Tibial nerve (tissue), 4 donors: ENCODE results near the gene SMYD3. TPM values are rescaled to one million over a fixed set of nuclear protein-coding genes. Genes with fewer than 3 reads are reported as not detected.

Experiments used
- DNase-seq, 2 donors: peaks; one replicate each; pipeline ENCODE4 v3.0.0-alpha.2; 2019; ENCODE audit warnings: low spot score in 2 of 2
- H3K27ac ChIP-seq, 4 donors: fragments of 200-600 bp; sonication (generic) in 3 of 4; one replicate each; pipeline ENCODE4 v1.5.1; 2017 to 2019; ENCODE audit warnings: mild to moderate bottlenecking in 1 of 4
- H3K27me3 ChIP-seq, 2 donors: fragments of 200-600 bp; sonication (generic) in 1 of 2; one replicate each; pipeline versions ENCODE4 v1.5.1 to v1.6.0; 2017 to 2019
- H3K36me3 ChIP-seq, 3 donors: fragments of 200-600 bp; sonication (generic); one replicate each; pipeline ENCODE4 v1.5.1; 2018 to 2019
- H3K4me1 ChIP-seq, 4 donors: fragments of 200-600 bp; sonication (generic) in 3 of 4; one replicate each; pipeline ENCODE4 v1.5.1; 2017 to 2019
- H3K4me3 ChIP-seq, 4 donors: fragments of 200-600 bp; sonication (generic) in 3 of 4; one replicate each; pipeline ENCODE4 v1.5.1; 2017 to 2019; ENCODE audit warnings: mild to moderate bottlenecking in 1 of 4, moderate library complexity in 1 of 4
- H3K9me3 ChIP-seq, 4 donors: fragments of 200-600 bp; sonication (generic) in 3 of 4; one replicate each; pipeline ENCODE4 v1.5.1; 2017 to 2019
- EP300 ChIP-seq, 2 donors: sonication (generic); formaldehyde crosslinking; IDR thresholded peaks; one replicate each; pipeline ENCODE4 v1.6.1; 2017; ENCODE audit warnings: antibody characterized with exemption in 2 of 2, mild to moderate bottlenecking in 1 of 2
- POLR2A ChIP-seq, 2 donors: fragments of 450-650 bp; IDR thresholded peaks; one replicate each; pipeline ENCODE4 v1.6.1; 2017; ENCODE audit warnings: antibody characterized with exemption in 2 of 2, mild to moderate bottlenecking in 2 of 2, moderate library complexity in 2 of 2
- WGBS, 2 donors: methylation state at CpG; one replicate each; pipeline ENCODE4 v1.1.5; 2018; 5-methylcytosine and 5-hydroxymethylcytosine counted together
- total RNA-seq, 4 donors: library from RNA; depleted of rRNA; stranded (reverse); fragments of >200 nt; gene quantifications; one replicate each; pipeline ENCODE4 v1.1.0, GENCODE V29; 2016
- TF ChIP-seq, protein P1 (sequence below), 5 experiments: fragments of 200-600 bp in 3 of 5; fragments of 450-650 bp in 2 of 5; sonication (generic) in 3 of 5; IDR thresholded peaks; one replicate each; pipeline ENCODE4 v1.5.1; 2016 to 2019; ENCODE audit warnings: antibody characterized with exemption in 5 of 5, mild to moderate bottlenecking in 3 of 5, moderate library complexity in 2 of 5

Gene SMYD3
- total RNA-seq, 4 donors from 2014 or later: 22.2 to 30.3 (median 27.0) TPM

DNA sequence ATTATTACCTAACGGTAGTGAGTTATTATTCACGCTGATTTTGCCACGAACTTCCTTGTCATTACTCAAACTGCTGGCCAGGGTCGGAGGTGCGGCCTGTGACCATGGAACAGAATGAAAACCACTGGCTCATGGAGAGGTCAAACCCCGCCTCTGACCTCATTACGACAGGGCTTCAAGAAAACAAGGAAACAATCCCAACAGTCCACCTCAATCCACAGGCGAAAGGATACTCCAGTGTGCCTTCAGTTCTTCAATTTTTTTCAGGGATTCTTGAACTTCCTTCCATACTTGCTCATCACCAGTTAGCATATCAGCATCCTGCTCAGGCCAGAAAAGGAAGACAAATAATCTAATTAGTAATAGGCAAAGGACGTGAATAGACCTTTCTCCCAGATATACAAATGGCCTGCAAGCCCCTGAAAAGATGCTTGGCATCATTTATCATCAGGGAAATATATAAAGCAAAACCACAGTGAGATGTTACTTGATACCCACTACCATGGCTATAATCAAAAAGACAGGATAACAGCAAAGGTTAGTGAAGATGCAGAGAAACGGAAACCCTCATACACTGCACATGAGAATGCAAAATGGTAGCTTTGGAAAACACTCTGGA, 643.4 kb downstream of the SMYD3 start:
- H3K4me1 ChIP-seq: peaks cover 0 to 12% (median 0%) of the 10 kb centered on the region in 4 donors
- H3K4me3 ChIP-seq: no peak overlapping the region
- H3K27ac ChIP-seq: no peak overlapping the region
- TF ChIP-seq POLR2A (IDR thresholded peaks at IDR 0.05) (no peak), EP300 (IDR thresholded peaks at IDR 0.05) (no peak)
- no peak for DNase-seq
- H3K36me3 ChIP-seq: no peaks in the 10 kb centered on the region
- WGBS, 2 donors: 81 to 83% methylated on average over 10 of the region's 10 CpGs
- H3K27me3 ChIP-seq: no peaks in the 10 kb centered on the region
- H3K9me3 ChIP-seq: no peaks in the 10 kb centered on the region

GRCh38 chr1:245862812-245863540, 644.1 kb downstream of the SMYD3 start:
- H3K27me3 ChIP-seq: no peaks in the 10 kb centered on the region
- H3K4me1 ChIP-seq: peaks cover 0 to 12% (median 0%) of the 10 kb centered on the region in 4 donors
- no peak for DNase-seq
- no peak overlapping the region for H3K27ac ChIP-seq
- TF ChIP-seq EP300 (IDR thresholded peaks at IDR 0.05): no peak
- H3K4me3 ChIP-seq: no peak overlapping the region
- 85 to 93% methylated on average over 6 of the region's 6 CpGs for WGBS, 2 donors
- no peaks in the 10 kb centered on the region for H3K9me3 ChIP-seq
- no peaks in the 10 kb centered on the region for H3K36me3 ChIP-seq

- TF ChIP-seq EP300 (IDR thresholded peaks at IDR 0.05): peak in 1 of 2 donors; percentile 8
- TF ChIP-seq, protein P1, sequence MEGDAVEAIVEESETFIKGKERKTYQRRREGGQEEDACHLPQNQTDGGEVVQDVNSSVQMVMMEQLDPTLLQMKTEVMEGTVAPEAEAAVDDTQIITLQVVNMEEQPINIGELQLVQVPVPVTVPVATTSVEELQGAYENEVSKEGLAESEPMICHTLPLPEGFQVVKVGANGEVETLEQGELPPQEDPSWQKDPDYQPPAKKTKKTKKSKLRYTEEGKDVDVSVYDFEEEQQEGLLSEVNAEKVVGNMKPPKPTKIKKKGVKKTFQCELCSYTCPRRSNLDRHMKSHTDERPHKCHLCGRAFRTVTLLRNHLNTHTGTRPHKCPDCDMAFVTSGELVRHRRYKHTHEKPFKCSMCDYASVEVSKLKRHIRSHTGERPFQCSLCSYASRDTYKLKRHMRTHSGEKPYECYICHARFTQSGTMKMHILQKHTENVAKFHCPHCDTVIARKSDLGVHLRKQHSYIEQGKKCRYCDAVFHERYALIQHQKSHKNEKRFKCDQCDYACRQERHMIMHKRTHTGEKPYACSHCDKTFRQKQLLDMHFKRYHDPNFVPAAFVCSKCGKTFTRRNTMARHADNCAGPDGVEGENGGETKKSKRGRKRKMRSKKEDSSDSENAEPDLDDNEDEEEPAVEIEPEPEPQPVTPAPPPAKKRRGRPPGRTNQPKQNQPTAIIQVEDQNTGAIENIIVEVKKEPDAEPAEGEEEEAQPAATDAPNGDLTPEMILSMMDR (IDR thresholded peaks at IDR 0.05): no peak
- Histone ChIP-seq H3K4me3 (no peak overlapping the region), H3K4me1 (peaks cover 0 to 12% (median 0%) of the 10 kb centered on the region in 4 donors), H3K27ac (no peak overlapping the region), H3K36me3 (no peaks in the 10 kb centered on the region), H3K27me3 (no peaks in the 10 kb centered on the region), H3K9me3 (no peaks in the 10 kb centered on the region)
- WGBS, 2 donors: 52 to 57% methylated on average over 8 of the region's 8 CpGs
- DNase-seq: no peak
Observed at GRCh38 chr1:245860657-245861544, 646.2 kb downstream of the SMYD3 start.

DNA sequence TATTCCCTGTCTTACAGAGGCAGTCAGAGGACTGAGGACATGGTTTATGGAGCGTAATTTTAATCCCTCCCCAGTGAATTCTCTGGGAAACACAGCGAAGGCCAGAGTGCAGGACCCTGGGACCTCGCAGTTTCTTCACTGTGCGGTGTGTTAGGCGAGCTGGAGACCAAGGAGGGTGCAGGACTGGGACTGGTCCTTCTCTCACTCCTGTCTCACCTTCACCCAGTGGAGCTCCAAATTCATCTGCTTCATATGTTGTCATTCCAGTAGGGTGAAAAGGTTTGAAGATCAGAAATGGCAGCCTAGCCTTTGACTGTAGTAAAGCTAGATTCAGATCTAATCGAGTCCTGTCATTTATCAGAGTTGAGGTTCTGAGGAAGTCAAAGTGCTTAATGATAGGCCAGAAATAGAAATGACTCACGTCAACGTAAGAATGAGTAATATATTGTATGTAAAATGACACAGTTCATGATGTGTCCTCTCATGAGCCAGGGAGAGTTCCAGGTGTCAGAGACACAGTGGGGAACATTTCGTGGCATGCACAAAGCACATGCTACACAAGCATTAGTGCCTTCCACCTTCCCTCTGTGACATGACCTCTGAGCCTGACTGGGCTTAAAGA, 647.5 kb downstream of the SMYD3 start:
- TF ChIP-seq POLR2A (IDR thresholded peaks at IDR 0.05): no peak
- TF ChIP-seq EP300 (IDR thresholded peaks at IDR 0.05): no peak
- TF ChIP-seq, protein P1 (IDR thresholded peaks at IDR 0.05): no peak

GRCh38 chr1:245858722-245859492, 648.2 kb downstream of the SMYD3 start:
- 72 to 77% methylated on average over 7 of the region's 7 CpGs for WGBS, 2 donors
- peaks cover 0 to 12% (median 0%) of the 10 kb centered on the region in 4 donors for H3K4me1 ChIP-seq
- H3K27ac ChIP-seq: no peak overlapping the region
- DNase-seq: no peak
- no peaks in the 10 kb centered on the region for H3K27me3 ChIP-seq
- TF ChIP-seq EP300 (IDR thresholded peaks at IDR 0.05) (no peak), POLR2A (IDR thresholded peaks at IDR 0.05) (no peak)
- TF ChIP-seq, protein P1 (IDR thresholded peaks at IDR 0.05): no peak
- peaks cover 0 to 10% (median 0%) of the 10 kb centered on the region in 3 donors for H3K36me3 ChIP-seq
- H3K4me3 ChIP-seq: no peak overlapping the region
- H3K9me3 ChIP-seq: no peaks in the 10 kb centered on the region

More for the DNA sequence above, 647.5 kb downstream of the SMYD3 start:
- no peak for DNase-seq
- no peaks in the 10 kb centered on the region for H3K9me3 ChIP-seq
- H3K36me3 ChIP-seq: peaks cover 0 to 4% (median 0%) of the 10 kb centered on the region in 3 donors
- no peak overlapping the region for H3K27ac ChIP-seq
- H3K27me3 ChIP-seq: no peaks in the 10 kb centered on the region
- WGBS, 2 donors: 74 to 90% methylated on average over 9 of the region's 9 CpGs
- peaks cover 0 to 12% (median 0%) of the 10 kb centered on the region in 4 donors for H3K4me1 ChIP-seq
- H3K4me3 ChIP-seq: no peak overlapping the region
